Stomach smooth muscle (tissue), 2 donors: ENCODE data around the gene KRT5.

ENCODE experiments used
- H3K27ac ChIP-seq: one replicate; pipeline ENCODE4 v1.7.0; 2013; ENCODE audit warnings: mild to moderate bottlenecking, low read length, inconsistent platforms
- H3K27me3 ChIP-seq, 2 donors: one replicate each; pipeline ENCODE4 v1.7.0; 2013; ENCODE audit warnings: low read length in 2 of 2; ENCODE audit not compliant: insufficient read depth in 2 of 2, control insufficient read depth in 1 of 2
- H3K36me3 ChIP-seq, 2 donors: one replicate each; pipeline ENCODE4 v1.7.0; 2013; ENCODE audit warnings: low read length in 2 of 2; ENCODE audit not compliant: control insufficient read depth in 2 of 2, insufficient read depth in 2 of 2
- H3K4me1 ChIP-seq: one replicate; pipeline ENCODE4 v1.7.0; 2013; ENCODE audit warnings: low read length; ENCODE audit not compliant: control insufficient read depth, insufficient read depth
- H3K4me3 ChIP-seq, 2 donors: one replicate each; pipeline ENCODE4 v1.7.0; 2013; ENCODE audit warnings: low read length in 2 of 2
- H3K9ac ChIP-seq, 2 donors: one replicate each; pipeline ENCODE4 v1.7.0; 2013; ENCODE audit warnings: low read length in 2 of 2, mild to moderate bottlenecking in 1 of 2
- H3K9me3 ChIP-seq, 2 donors: one replicate each; pipeline ENCODE4 v1.7.0; 2013; ENCODE audit warnings: low read length in 2 of 2; ENCODE audit not compliant: control insufficient read depth in 2 of 2
- donor health status: healthy.
- donor health status: Pancreatic carcinoma.

KRT5 gene

DNA sequence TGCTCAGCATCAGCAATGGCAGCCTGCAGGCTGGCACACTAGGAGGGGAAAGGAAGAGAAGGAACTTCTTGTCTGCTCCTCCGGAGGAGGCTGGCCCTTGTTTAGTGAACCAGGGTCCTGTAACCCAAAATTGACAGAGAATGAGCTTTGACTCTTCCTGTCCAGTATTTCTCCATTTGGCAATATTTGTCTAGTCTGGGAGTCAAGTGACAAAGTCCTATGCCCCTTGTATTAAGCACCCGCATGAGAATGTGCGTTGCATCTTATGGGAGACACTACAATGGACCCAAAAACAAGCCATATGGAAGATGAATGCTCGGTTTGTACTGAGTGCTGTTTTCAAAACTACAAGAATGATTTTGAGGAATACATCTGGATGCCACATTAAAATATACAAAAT lies 50.3 kb downstream of the KRT5 start:
- Histone ChIP-seq H3K9ac (no peak overlapping the region), H3K27me3 (no peaks in the 10 kb centered on the region), H3K36me3 (no peaks in the 10 kb centered on the region), H3K27ac (no peak overlapping the region), H3K4me1 (peaks cover 2% of the 10 kb centered on the region), H3K4me3 (no peak overlapping the region), H3K9me3 (no peaks in the 10 kb centered on the region)

DNA sequence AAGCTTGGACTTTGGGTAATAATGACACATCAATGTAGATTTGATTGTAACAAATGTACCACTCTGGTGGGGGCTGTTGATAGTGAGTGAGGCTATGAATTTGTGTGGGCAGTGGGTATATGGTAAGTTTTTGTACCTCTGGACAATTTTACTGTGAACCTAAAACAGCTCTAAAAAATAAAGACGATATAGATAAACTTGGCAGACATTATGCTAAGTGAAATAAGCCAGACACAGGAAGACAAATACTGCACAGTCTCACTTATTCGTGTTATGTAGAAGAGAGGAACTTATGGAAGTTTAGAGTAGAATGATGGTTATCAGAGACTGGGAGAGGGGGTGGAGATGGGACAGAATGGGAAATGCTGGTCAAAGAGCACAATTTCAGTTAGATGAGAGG lies 55.3 kb downstream of the KRT5 start:
- no peak overlapping the region for H3K4me3 ChIP-seq
- no peaks in the 10 kb centered on the region for H3K36me3 ChIP-seq
- no peaks in the 10 kb centered on the region for H3K27me3 ChIP-seq
- no peak overlapping the region for H3K9ac ChIP-seq
- no peaks in the 10 kb centered on the region for H3K9me3 ChIP-seq
- H3K27ac ChIP-seq = no peak overlapping the region
- H3K4me1 ChIP-seq = peaks cover 2% of the 10 kb centered on the region
